HG02678 (cell line): ENCODE results near the gene LTN1.
"Not testable (repeated sequence)": the region's sequence is repeated elsewhere in the genome, so short reads cannot be mapped to it uniquely, and the experiment has no call there.

Experiments used
- ATAC-seq: cut with Tn5 transposase; IDR thresholded peaks from one replicate; pipeline ENCODE4 v1.9.1; 2021; ENCODE audit warnings: mild to moderate bottlenecking, moderate library complexity; ENCODE audit not compliant: unreplicated experiment

LTN1 gene

GRCh38 chr21:28936036-28936435 lies 56.6 kb downstream of the LTN1 start:
- ATAC-seq = no peak

- no peak for ATAC-seq
Observed at GRCh38 chr21:28932717-28933116, 60.0 kb downstream of the LTN1 start.

- not testable (repeated sequence) for ATAC-seq
Observed at GRCh38 chr21:28931708-28932372, 60.8 kb downstream of the LTN1 start.

GRCh38 chr21:28928578-28929420 lies 63.9 kb downstream of the LTN1 start:
- no peak for ATAC-seq

GRCh38 chr21:28927130-28927529 lies 65.5 kb downstream of the LTN1 start:
- ATAC-seq = no peak

- no peak for ATAC-seq
Observed at GRCh38 chr21:28923439-28923975, 69.2 kb downstream of the LTN1 start.

GRCh38 chr21:28922368-28922767 lies 70.3 kb downstream of the LTN1 start:
- no peak for ATAC-seq

GRCh38 chr21:28916150-28916893 lies 76.4 kb downstream of the LTN1 start:
- no peak for ATAC-seq

GRCh38 chr21:28913071-28913470 lies 79.6 kb downstream of the LTN1 start:
- ATAC-seq = no peak

- no peak for ATAC-seq
Observed at GRCh38 chr21:28910280-28910887, 82.3 kb downstream of the LTN1 start.

GRCh38 chr21:28908351-28908750 lies 84.3 kb downstream of the LTN1 start:
- ATAC-seq = no peak

- ATAC-seq = no peak
Observed at GRCh38 chr21:28906841-28907240, 85.8 kb downstream of the LTN1 start.

GRCh38 chr21:28906236-28906635 lies 86.4 kb downstream of the LTN1 start:
- no peak for ATAC-seq

- no peak for ATAC-seq
Observed at GRCh38 chr21:28904961-28905435, 87.7 kb downstream of the LTN1 start.

- no peak for ATAC-seq
Observed at GRCh38 chr21:28903448-28903847, 89.2 kb downstream of the LTN1 start.

- ATAC-seq = no peak
Observed at GRCh38 chr21:28900481-28900880, 92.2 kb downstream of the LTN1 start.

- ATAC-seq = no peak
Observed at GRCh38 chr21:28899744-28900143, 92.9 kb downstream of the LTN1 start.

GRCh38 chr21:28899220-28899619 lies 93.5 kb downstream of the LTN1 start:
- no peak for ATAC-seq

GRCh38 chr21:28893687-28894086 lies 99.0 kb downstream of the LTN1 start:
- ATAC-seq = no peak

GRCh38 chr21:28892199-28893111 lies 100.2 kb downstream of the LTN1 start:
- no peak for ATAC-seq
